Measurements from ENCODE around the gene TYK2.
"Not testable (repeated sequence)": the region's sequence is repeated elsewhere in the genome, so short reads cannot be mapped to it uniquely, and the experiment has no call there.

DNA sequence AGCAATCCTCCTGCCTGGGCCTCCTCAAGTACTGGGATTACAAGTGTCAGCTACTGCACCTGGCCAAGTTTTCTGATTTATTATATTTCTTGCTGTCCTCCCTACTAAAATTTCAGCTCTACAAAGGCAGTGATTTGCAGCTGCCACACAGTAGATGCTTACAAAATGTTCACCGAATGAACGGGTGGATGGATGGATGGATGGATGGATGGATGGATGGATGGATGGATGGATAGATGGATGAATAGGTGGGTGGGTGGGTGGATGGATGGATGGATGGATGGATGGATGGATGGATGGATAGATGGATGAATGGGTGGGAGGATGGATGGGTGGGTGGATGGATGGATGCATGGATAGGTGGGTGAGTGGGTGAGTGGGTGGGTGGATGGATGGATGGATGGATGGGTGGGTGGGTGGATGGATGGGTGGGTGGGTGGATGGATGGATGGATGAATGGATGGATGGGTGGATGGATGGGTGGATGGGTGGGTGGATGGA lies 3.2 kb downstream of the TYK2 start:
- not testable (repeated sequence) for TF ChIP-seq JUNB (CRISPR knock-in tag; conservative IDR thresholded peaks at IDR 0.05); MNT (conservative IDR thresholded peaks at IDR 0.05); XRCC5 (IDR thresholded peaks at IDR 0.05; ENCODE audit: low read depth, low read length); YY1 (IDR thresholded peaks at IDR 0.05; ENCODE audit: borderline replicate concordance in 1 of 3, control insufficient read depth in 1 of 3, extremely low read depth in 1 of 3, insufficient read depth in 3 of 3, insufficient read length in 1 of 3, insufficient replicate concordance in 2 of 3, low read depth in 1 of 3, low read length in 2 of 3); BRF2 (IDR thresholded peaks at IDR 0.05; ENCODE audit: borderline replicate concordance, insufficient read depth, insufficient read length); CTCF (IDR thresholded peaks at IDR 0.05 in 2 of 3, conservative IDR thresholded peaks at IDR 0.05 in 1 of 3; ENCODE audit: insufficient read depth in 2 of 3, low read depth in 1 of 3, low read length in 3 of 3)
- TF ChIP-seq, protein P1, sequence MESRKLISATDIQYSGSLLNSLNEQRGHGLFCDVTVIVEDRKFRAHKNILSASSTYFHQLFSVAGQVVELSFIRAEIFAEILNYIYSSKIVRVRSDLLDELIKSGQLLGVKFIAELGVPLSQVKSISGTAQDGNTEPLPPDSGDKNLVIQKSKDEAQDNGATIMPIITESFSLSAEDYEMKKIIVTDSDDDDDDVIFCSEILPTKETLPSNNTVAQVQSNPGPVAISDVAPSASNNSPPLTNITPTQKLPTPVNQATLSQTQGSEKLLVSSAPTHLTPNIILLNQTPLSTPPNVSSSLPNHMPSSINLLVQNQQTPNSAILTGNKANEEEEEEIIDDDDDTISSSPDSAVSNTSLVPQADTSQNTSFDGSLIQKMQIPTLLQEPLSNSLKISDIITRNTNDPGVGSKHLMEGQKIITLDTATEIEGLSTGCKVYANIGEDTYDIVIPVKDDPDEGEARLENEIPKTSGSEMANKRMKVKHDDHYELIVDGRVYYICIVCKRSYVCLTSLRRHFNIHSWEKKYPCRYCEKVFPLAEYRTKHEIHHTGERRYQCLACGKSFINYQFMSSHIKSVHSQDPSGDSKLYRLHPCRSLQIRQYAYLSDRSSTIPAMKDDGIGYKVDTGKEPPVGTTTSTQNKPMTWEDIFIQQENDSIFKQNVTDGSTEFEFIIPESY (CRISPR knock-in tag; IDR thresholded peaks at IDR 0.05): not testable (repeated sequence)

Data from K562 (cell line).